Measurements from ENCODE around the gene KSR1.

KSR1 gene

GRCh38 chr17:27525316-27525715, 69.1 kb downstream of the KSR1 start:
- Histone ChIP-seq H3K27me3 (ENCODE audit: insufficient read depth, low read depth) (no peaks in the 10 kb centered on the region), H3K79me2 (ENCODE audit: insufficient read depth, low read depth) (no peaks in the 10 kb centered on the region), H3K36me3 (ENCODE audit: insufficient read depth) (no peaks in the 10 kb centered on the region), H3K9ac (no peak overlapping the region), H3K4me1 (ENCODE audit: low read depth, poor library complexity, severe bottlenecking) (no peaks in the 10 kb centered on the region), H4K20me1 (ENCODE audit: insufficient read depth) (no peaks in the 10 kb centered on the region), H3K4me3 (IDR thresholded peaks at IDR 0.05; ENCODE audit: insufficient read depth, low read depth, low read length) (no peak overlapping the region), H2AFZ (ENCODE audit: low read depth) (no peak overlapping the region), H3K4me2 (no peak overlapping the region), H3K27ac (no peak overlapping the region)
- TF ChIP-seq, protein P1, sequence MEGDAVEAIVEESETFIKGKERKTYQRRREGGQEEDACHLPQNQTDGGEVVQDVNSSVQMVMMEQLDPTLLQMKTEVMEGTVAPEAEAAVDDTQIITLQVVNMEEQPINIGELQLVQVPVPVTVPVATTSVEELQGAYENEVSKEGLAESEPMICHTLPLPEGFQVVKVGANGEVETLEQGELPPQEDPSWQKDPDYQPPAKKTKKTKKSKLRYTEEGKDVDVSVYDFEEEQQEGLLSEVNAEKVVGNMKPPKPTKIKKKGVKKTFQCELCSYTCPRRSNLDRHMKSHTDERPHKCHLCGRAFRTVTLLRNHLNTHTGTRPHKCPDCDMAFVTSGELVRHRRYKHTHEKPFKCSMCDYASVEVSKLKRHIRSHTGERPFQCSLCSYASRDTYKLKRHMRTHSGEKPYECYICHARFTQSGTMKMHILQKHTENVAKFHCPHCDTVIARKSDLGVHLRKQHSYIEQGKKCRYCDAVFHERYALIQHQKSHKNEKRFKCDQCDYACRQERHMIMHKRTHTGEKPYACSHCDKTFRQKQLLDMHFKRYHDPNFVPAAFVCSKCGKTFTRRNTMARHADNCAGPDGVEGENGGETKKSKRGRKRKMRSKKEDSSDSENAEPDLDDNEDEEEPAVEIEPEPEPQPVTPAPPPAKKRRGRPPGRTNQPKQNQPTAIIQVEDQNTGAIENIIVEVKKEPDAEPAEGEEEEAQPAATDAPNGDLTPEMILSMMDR (conservative IDR thresholded peaks at IDR 0.05; ENCODE audit: low read depth, low read length) = no peak

- TF ChIP-seq, protein P1 (conservative IDR thresholded peaks at IDR 0.05; ENCODE audit: low read depth, low read length) = no peak
- Histone ChIP-seq H3K36me3 (ENCODE audit: insufficient read depth) (no peaks in the 10 kb centered on the region), H3K4me3 (IDR thresholded peaks at IDR 0.05; ENCODE audit: insufficient read depth, low read depth, low read length) (no peak overlapping the region), H2AFZ (ENCODE audit: low read depth) (no peak overlapping the region), H3K4me1 (ENCODE audit: low read depth, poor library complexity, severe bottlenecking) (no peaks in the 10 kb centered on the region), H3K9ac (no peak overlapping the region), H3K27ac (no peak overlapping the region), H3K4me2 (no peak overlapping the region), H3K79me2 (ENCODE audit: insufficient read depth, low read depth) (no peaks in the 10 kb centered on the region), H3K27me3 (ENCODE audit: insufficient read depth, low read depth) (no peaks in the 10 kb centered on the region), H4K20me1 (ENCODE audit: insufficient read depth) (no peaks in the 10 kb centered on the region)
These were observed 69.8 kb downstream of the KSR1 start for GRCh38 chr17:27525836-27526603.

- Histone ChIP-seq H4K20me1 (ENCODE audit: insufficient read depth) (no peaks in the 10 kb centered on the region), H3K27me3 (ENCODE audit: insufficient read depth, low read depth) (no peaks in the 10 kb centered on the region), H3K9ac (no peak overlapping the region), H3K4me3 (IDR thresholded peaks at IDR 0.05; ENCODE audit: insufficient read depth, low read depth, low read length) (no peak overlapping the region), H3K4me2 (no peak overlapping the region), H3K36me3 (ENCODE audit: insufficient read depth) (no peaks in the 10 kb centered on the region), H3K4me1 (ENCODE audit: low read depth, poor library complexity, severe bottlenecking) (no peaks in the 10 kb centered on the region), H3K27ac (no peak overlapping the region), H2AFZ (ENCODE audit: low read depth) (no peak overlapping the region), H3K79me2 (ENCODE audit: insufficient read depth, low read depth) (no peaks in the 10 kb centered on the region)
- TF ChIP-seq, protein P1 (conservative IDR thresholded peaks at IDR 0.05; ENCODE audit: low read depth, low read length) = no peak
These were observed 70.4 kb downstream of the KSR1 start for GRCh38 chr17:27526604-27527002.

- no peaks in the 10 kb centered on the region for H3K79me2 ChIP-seq (ENCODE audit: insufficient read depth, low read depth)
These were observed 73.1 kb downstream of the KSR1 start for GRCh38 chr17:27529230-27529796.

More at GRCh38 chr17:27529230-27529796, 73.1 kb downstream of the KSR1 start:
- Histone ChIP-seq H3K4me3 (IDR thresholded peaks at IDR 0.05; ENCODE audit: insufficient read depth, low read depth, low read length) (no peak overlapping the region), H3K4me2 (no peak overlapping the region), H3K4me1 (ENCODE audit: low read depth, poor library complexity, severe bottlenecking) (no peaks in the 10 kb centered on the region), H3K36me3 (ENCODE audit: insufficient read depth) (no peaks in the 10 kb centered on the region), H4K20me1 (ENCODE audit: insufficient read depth) (no peaks in the 10 kb centered on the region), H3K27ac (no peak overlapping the region), H2AFZ (ENCODE audit: low read depth) (no peak overlapping the region), H3K9ac (no peak overlapping the region), H3K27me3 (ENCODE audit: insufficient read depth, low read depth) (no peaks in the 10 kb centered on the region)
- TF ChIP-seq, protein P1 (conservative IDR thresholded peaks at IDR 0.05; ENCODE audit: low read depth, low read length) = no peak
